Measurements from ENCODE around the gene DHRS1. TPM values are rescaled to one million over a fixed set of nuclear protein-coding genes. Genes with fewer than 3 reads are reported as not detected.
A peak's percentile ranks its signal among the peaks of the same experiment; 100 is the strongest.

The DHRS1 gene
- total and polyA plus RNA-seq, 2 of the 4 experiments (the other 2 are of a cell fraction), result 15.8 to 38.6 TPM

- dilution Hi-C loops (cut with HindIII; ENCODE audit: low sequenced_read_pairs, unreplicated experiment) (no loop called here), in situ Hi-C loops (cut with MboI; ENCODE audit: low sequenced_read_pairs) (no loop called here), intact Hi-C loops (cut with micrococcal nuclease) (no loop called here)
- Histone ChIP-seq H3K4me2 (ENCODE audit: low read depth, low read length) (no peak overlapping the region), H2AFZ (replicated peaks; ENCODE audit: low read length, poor library complexity) (no peak overlapping the region), H4K8ac (ENCODE audit: low read depth in 2 of 2, low read length in 2 of 2) (no peak overlapping the region), H3K23ac (ENCODE audit: low read depth, low read length) (no peak overlapping the region), H3K4me1 (ENCODE audit: control insufficient read depth, insufficient read depth, low read length) (peaks cover 10% of the 10 kb centered on the region; the same call in 1 of the 2 replicates), H2AK5ac (ENCODE audit: low read depth, low read length) (no peak overlapping the region), H4K91ac (ENCODE audit: insufficient read depth, low read depth, low read length) (no peak overlapping the region), H4K20me1 (ENCODE audit: insufficient read depth, low read length) (peaks cover 8% of the 10 kb centered on the region; the same call in 1 of the 2 replicates), H3K9ac (ENCODE audit: low read depth, low read length) (no peak overlapping the region), H4K5ac (ENCODE audit: low read depth, low read length) (no peak overlapping the region), H3K27me3 (ENCODE audit: control insufficient read depth, insufficient read depth, low read length) (peaks cover 19% of the 10 kb centered on the region; the same call in 1 of the 2 replicates), H2BK20ac (ENCODE audit: low read depth, low read length) (no peak overlapping the region), H3K14ac (replicated peaks; ENCODE audit: low read depth, low read length) (no peak overlapping the region), H3K4me3 (ENCODE audit: insufficient read depth, low read depth, low read length) (no peak overlapping the region), H3K18ac (ENCODE audit: low read depth, low read length) (no peak overlapping the region), H3K9me3 (ENCODE audit: control insufficient read depth, insufficient read depth, low read length) (no peaks in the 10 kb centered on the region), H3K27ac (ENCODE audit: insufficient read depth, low read length) (no peak overlapping the region), H2BK15ac (ENCODE audit: low read depth, low read length) (no peak overlapping the region), H3K36me3 (ENCODE audit: control insufficient read depth, insufficient read depth, low read length) (no peaks in the 10 kb centered on the region), H3K9me1 (ENCODE audit: insufficient read depth, low read length) (peaks cover 11% of the 10 kb centered on the region; the same call in 1 of the 2 replicates), H2AK9ac (replicated peaks; ENCODE audit: low read depth, low read length, poor library complexity) (no peak overlapping the region), H2BK120ac (ENCODE audit: low read depth, low read length) (no peak overlapping the region), H3K56ac (ENCODE audit: extremely low read depth, insufficient read depth, low read length) (no peak overlapping the region), H2BK5ac (ENCODE audit: low read depth, low read length, poor library complexity, severe bottlenecking) (no peak overlapping the region), H3K79me1 (ENCODE audit: low read depth in 1 of 2, low read length in 2 of 2) (peaks cover 3 to 8% of the 10 kb centered on the region in 2 experiments; a peak in 1 of 4 replicates), H3K4ac (ENCODE audit: low read depth, low read length) (no peak overlapping the region)
- no CpG with 5 or more reads among the region's 9 CpGs for WGBS, 2 experiments (ENCODE audit: extremely low coverage in 2 of 2, insufficient read length in 1 of 2)
- no TSS peak for BruUV-seq (replicated peaks)
- ATAC-seq (ENCODE audit: low read depth) (no peak), DNase-seq (peak; percentile 22)
- ChIA-PET POLR2A (ENCODE audit: unreplicated experiment) (no interaction called here), CTCF (interaction anchor here (1.3 kb wide), 1 partner anchor 21 kb away, joined by 6 read pairs; no protein-coding TSS in a partner anchor)
- no peak for TF ChIP-seq USF2 (IDR thresholded peaks at IDR 0.05; ENCODE audit: low read depth, low read length)
- no peak for TF ChIP-seq MAZ (IDR thresholded peaks at IDR 0.05; ENCODE audit: borderline replicate concordance, low read depth, low read length)
- peak; percentile 17; the same call in 1 of the 2 replicates for TF ChIP-seq BHLHE40 (IDR thresholded peaks at IDR 0.05; ENCODE audit: low read depth, low read length)
- TF ChIP-seq RFX5 (IDR thresholded peaks at IDR 0.05; ENCODE audit: low read depth, low read length), result no peak
These were observed 13.3 kb upstream of the DHRS1 start for GRCh38 chr14:24312736-24313507.
